ENCODE data around the gene JARID2. TPM values are rescaled to one million over a fixed set of nuclear protein-coding genes. Genes with fewer than 3 reads are reported as not detected.

The JARID2 gene
- total and polyA plus RNA-seq, 4 donors = 1.4 to 12.3 (median 3.4) TPM

DNA sequence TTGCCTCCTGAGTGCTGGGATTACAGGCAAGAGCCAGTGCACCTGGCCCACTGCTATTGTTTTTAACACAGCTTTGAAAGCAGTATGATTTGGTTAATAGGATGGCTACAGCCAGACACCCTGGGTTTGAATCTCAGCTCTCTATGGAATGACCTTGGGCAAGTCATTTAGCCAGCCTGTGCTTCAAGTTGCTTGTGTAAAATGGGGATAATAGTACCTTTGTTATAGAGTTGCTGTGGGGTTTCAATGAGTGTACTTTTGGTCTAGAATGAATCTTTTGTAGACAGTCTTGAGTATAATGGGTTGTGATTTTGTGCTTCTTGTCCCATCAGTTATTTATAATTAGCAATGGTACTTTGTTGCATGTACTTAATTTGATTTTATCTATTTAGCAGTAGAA is 70.9 kb downstream of the JARID2 start:
- Histone ChIP-seq H3K9me3 (ENCODE audit: control insufficient read depth in 4 of 4, low read length in 3 of 4) (no peaks in the 10 kb centered on the region), H3K4me3 (ENCODE audit: low read depth in 1 of 3, low read length in 3 of 3) (no peak overlapping the region), H3K36me3 (ENCODE audit: control insufficient read depth in 4 of 4, insufficient read depth in 3 of 4, low read depth in 1 of 4, low read length in 3 of 4) (no peaks in the 10 kb centered on the region), H3K27me3 (ENCODE audit: control insufficient read depth in 4 of 4, insufficient read depth in 4 of 4, low read length in 3 of 4) (no peaks in the 10 kb centered on the region), H3K4me1 (ENCODE audit: control insufficient read depth in 4 of 4, insufficient read depth in 4 of 4, low read length in 3 of 4) (no peaks in the 10 kb centered on the region), H3K27ac (ENCODE audit: low read depth in 1 of 2, low read length in 2 of 2) (no peak overlapping the region), H3K9ac (ENCODE audit: low read depth in 1 of 2, low read length in 2 of 2) (no peak overlapping the region)
- DNase-seq (ENCODE audit: low spot score) = no peak
- no peak for TF ChIP-seq SP1 (IDR thresholded peaks at IDR 0.05)
- TF ChIP-seq, protein P1, sequence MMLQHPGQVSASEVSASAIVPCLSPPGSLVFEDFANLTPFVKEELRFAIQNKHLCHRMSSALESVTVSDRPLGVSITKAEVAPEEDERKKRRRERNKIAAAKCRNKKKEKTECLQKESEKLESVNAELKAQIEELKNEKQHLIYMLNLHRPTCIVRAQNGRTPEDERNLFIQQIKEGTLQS (IDR thresholded peaks at IDR 0.05) = no peak
- no peak for TF ChIP-seq RAD21 (IDR thresholded peaks at IDR 0.05)
- TF ChIP-seq GABPA (IDR thresholded peaks at IDR 0.05 in 1 of 2, conservative IDR thresholded peaks at IDR 0.05 in 1 of 2) = no peak
- TF ChIP-seq JUND (IDR thresholded peaks at IDR 0.05) = no peak
- TF ChIP-seq CTCF (IDR thresholded peaks at IDR 0.05; ENCODE audit: low read depth, low read length, missing input control) = no peak
- no peak for TF ChIP-seq FOXA1 (IDR thresholded peaks at IDR 0.05)
- TF ChIP-seq, protein P2, sequence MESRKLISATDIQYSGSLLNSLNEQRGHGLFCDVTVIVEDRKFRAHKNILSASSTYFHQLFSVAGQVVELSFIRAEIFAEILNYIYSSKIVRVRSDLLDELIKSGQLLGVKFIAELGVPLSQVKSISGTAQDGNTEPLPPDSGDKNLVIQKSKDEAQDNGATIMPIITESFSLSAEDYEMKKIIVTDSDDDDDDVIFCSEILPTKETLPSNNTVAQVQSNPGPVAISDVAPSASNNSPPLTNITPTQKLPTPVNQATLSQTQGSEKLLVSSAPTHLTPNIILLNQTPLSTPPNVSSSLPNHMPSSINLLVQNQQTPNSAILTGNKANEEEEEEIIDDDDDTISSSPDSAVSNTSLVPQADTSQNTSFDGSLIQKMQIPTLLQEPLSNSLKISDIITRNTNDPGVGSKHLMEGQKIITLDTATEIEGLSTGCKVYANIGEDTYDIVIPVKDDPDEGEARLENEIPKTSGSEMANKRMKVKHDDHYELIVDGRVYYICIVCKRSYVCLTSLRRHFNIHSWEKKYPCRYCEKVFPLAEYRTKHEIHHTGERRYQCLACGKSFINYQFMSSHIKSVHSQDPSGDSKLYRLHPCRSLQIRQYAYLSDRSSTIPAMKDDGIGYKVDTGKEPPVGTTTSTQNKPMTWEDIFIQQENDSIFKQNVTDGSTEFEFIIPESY (IDR thresholded peaks at IDR 0.05) = no peak
- no peak for TF ChIP-seq HNF4G (IDR thresholded peaks at IDR 0.05)
- no peak for TF ChIP-seq FOXA2 (IDR thresholded peaks at IDR 0.05)
- no peak for TF ChIP-seq RXRA (IDR thresholded peaks at IDR 0.05)

DNA sequence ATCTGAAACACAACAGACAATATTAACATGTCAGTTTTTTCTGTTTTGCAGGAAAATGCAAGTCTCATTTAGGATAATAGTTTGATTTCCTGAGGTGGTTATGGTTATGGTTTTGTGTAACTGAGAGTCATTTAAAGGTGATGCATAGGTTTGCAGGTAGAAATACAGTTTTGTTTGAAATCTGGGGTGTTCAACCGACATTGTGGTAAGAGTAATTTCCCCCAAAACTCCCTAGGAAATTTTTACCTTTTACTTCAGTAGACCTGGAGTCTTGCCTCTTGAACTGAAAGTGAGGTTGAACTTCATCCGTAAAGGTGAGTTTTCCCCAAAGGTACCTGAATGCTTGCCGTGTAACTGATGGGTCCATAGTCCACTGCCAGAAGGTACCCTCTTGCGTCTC is 71.4 kb downstream of the JARID2 start:
- TF ChIP-seq SP1 (IDR thresholded peaks at IDR 0.05) (no peak), NR2F2 (IDR thresholded peaks at IDR 0.05) (no peak), GABPA (IDR thresholded peaks at IDR 0.05 in 1 of 2, conservative IDR thresholded peaks at IDR 0.05 in 1 of 2) (no peak), JUND (IDR thresholded peaks at IDR 0.05) (no peak), RXRA (IDR thresholded peaks at IDR 0.05) (no peak), HNF4G (IDR thresholded peaks at IDR 0.05) (no peak), FOXA2 (IDR thresholded peaks at IDR 0.05) (no peak), EGR1 (IDR thresholded peaks at IDR 0.05; ENCODE audit: low read depth in 2 of 2) (no peak), FOXA1 (IDR thresholded peaks at IDR 0.05) (no peak), CTCF (IDR thresholded peaks at IDR 0.05; ENCODE audit: low read depth, low read length, missing input control) (no peak), TAF1 (conservative IDR thresholded peaks at IDR 0.05) (no peak), HNF4A (conservative IDR thresholded peaks at IDR 0.05) (no peak), YY1 (IDR thresholded peaks at IDR 0.05) (no peak), RAD21 (IDR thresholded peaks at IDR 0.05) (no peak)
- TF ChIP-seq, protein P2 (IDR thresholded peaks at IDR 0.05) = no peak
- TF ChIP-seq, protein P3, sequence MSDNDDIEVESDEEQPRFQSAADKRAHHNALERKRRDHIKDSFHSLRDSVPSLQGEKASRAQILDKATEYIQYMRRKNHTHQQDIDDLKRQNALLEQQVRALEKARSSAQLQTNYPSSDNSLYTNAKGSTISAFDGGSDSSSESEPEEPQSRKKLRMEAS (IDR thresholded peaks at IDR 0.05) = no peak
- TF ChIP-seq, protein P4, sequence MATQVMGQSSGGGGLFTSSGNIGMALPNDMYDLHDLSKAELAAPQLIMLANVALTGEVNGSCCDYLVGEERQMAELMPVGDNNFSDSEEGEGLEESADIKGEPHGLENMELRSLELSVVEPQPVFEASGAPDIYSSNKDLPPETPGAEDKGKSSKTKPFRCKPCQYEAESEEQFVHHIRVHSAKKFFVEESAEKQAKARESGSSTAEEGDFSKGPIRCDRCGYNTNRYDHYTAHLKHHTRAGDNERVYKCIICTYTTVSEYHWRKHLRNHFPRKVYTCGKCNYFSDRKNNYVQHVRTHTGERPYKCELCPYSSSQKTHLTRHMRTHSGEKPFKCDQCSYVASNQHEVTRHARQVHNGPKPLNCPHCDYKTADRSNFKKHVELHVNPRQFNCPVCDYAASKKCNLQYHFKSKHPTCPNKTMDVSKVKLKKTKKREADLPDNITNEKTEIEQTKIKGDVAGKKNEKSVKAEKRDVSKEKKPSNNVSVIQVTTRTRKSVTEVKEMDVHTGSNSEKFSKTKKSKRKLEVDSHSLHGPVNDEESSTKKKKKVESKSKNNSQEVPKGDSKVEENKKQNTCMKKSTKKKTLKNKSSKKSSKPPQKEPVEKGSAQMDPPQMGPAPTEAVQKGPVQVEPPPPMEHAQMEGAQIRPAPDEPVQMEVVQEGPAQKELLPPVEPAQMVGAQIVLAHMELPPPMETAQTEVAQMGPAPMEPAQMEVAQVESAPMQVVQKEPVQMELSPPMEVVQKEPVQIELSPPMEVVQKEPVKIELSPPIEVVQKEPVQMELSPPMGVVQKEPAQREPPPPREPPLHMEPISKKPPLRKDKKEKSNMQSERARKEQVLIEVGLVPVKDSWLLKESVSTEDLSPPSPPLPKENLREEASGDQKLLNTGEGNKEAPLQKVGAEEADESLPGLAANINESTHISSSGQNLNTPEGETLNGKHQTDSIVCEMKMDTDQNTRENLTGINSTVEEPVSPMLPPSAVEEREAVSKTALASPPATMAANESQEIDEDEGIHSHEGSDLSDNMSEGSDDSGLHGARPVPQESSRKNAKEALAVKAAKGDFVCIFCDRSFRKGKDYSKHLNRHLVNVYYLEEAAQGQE (IDR thresholded peaks at IDR 0.05) = no peak
- TF ChIP-seq, protein P1 (IDR thresholded peaks at IDR 0.05) = no peak
- peaks cover 0 to 2% (median under 1%) of the 10 kb centered on the region in 4 donors for H3K4me1 ChIP-seq (ENCODE audit: control insufficient read depth in 4 of 4, insufficient read depth in 4 of 4, low read length in 3 of 4)
- no peak overlapping the region for H3K4me3 ChIP-seq (ENCODE audit: low read depth in 1 of 3, low read length in 3 of 3)
- no peak overlapping the region for H3K9ac ChIP-seq (ENCODE audit: low read depth in 1 of 2, low read length in 2 of 2)
- no peaks in the 10 kb centered on the region for H3K36me3 ChIP-seq (ENCODE audit: control insufficient read depth in 4 of 4, insufficient read depth in 3 of 4, low read depth in 1 of 4, low read length in 3 of 4)
- H3K9me3 ChIP-seq (ENCODE audit: control insufficient read depth in 4 of 4, low read length in 3 of 4) = no peaks in the 10 kb centered on the region
- WGBS = 93% methylated on average over 4 of the region's 4 CpGs
- H3K27me3 ChIP-seq (ENCODE audit: control insufficient read depth in 4 of 4, insufficient read depth in 4 of 4, low read length in 3 of 4) = no peaks in the 10 kb centered on the region
- no peak overlapping the region for H3K27ac ChIP-seq (ENCODE audit: low read depth in 1 of 2, low read length in 2 of 2)
- no peak for DNase-seq (ENCODE audit: low spot score)

All from liver (tissue), 9 donors.